Panc1 (cell line): ENCODE results near the gene IGFN1. TPM values are rescaled to one million over a fixed set of nuclear protein-coding genes. Genes with fewer than 3 reads are reported as not detected.
"Not testable (repeated sequence)": the region's sequence is repeated elsewhere in the genome, so short reads cannot be mapped to it uniquely, and the experiment has no call there.

Source experiments
- ATAC-seq: fragments of 200-7000 bp; cut with Tn5 transposase; 2 replicates; pipeline ENCODE4 v1.9.1; 2020; ENCODE audit warnings: mild to moderate bottlenecking, moderate library complexity
- BruUV-seq: library from RNA; stranded (reverse); fragments of 400-500 nt; replicated peaks from 2 replicates; lab custom pipeline; 2021; lab: Mats Ljungman, UMichigan
- CTCF ChIA-PET: fragments of 300-600 bp; sonication (Branson Sonifier 250); formaldehyde crosslinking; loops from one replicate; lab custom pipeline; 2022; ENCODE audit warnings: antibody characterized with exemption; lab: Charles Lee
- POLR2A ChIA-PET: fragments of 300-600 bp; sonication (Branson Sonifier 250); formaldehyde crosslinking; loops from one replicate; lab custom pipeline; 2022; ENCODE audit warnings: antibody characterized with exemption; lab: Charles Lee
- DNase-seq: peaks from one replicate; pipeline ENCODE4 v3.0.0-alpha.2; 2010; ENCODE audit warnings: low read depth, low spot score
- H3K27ac ChIP-seq: 2 replicates; pipeline ENCODE4 v1.5.1; 2011; ENCODE audit warnings: mild to moderate bottlenecking, low read length, inconsistent platforms
- H3K27me3 ChIP-seq: fragments of 200-500 bp; sonication (Bioruptor generic); 2 replicates; pipeline ENCODE4 v1.6.0; 2014; ENCODE audit warnings: low read length, inconsistent platforms; ENCODE audit not compliant: control insufficient read depth, insufficient read depth
- H3K36me3 ChIP-seq: fragments of 200-500 bp; sonication (Bioruptor generic); 2 replicates; pipeline ENCODE4 v1.5.1; 2014; ENCODE audit warnings: inconsistent platforms, mild to moderate bottlenecking, low read length, moderate library complexity; ENCODE audit not compliant: control insufficient read depth, insufficient read depth
- H3K4me1 ChIP-seq: 2 replicates; pipeline ENCODE4 v1.5.1; 2011; ENCODE audit warnings: inconsistent platforms, mild to moderate bottlenecking, low read length, moderate library complexity; ENCODE audit not compliant: control insufficient read depth, insufficient read depth
- H3K4me3 ChIP-seq, 2 experiments: 2 replicates each; pipeline ENCODE4 v1.5.1; 2011 to 2012; ENCODE audit warnings: low read depth in 2 of 2, low read length in 2 of 2, mild to moderate bottlenecking in 2 of 2, inconsistent platforms in 1 of 2, moderate library complexity in 1 of 2
- H3K9me3 ChIP-seq: fragments of 200-500 bp; sonication (Bioruptor generic); 2 replicates; pipeline ENCODE4 v1.5.1; 2014; ENCODE audit warnings: low read depth, mild to moderate bottlenecking, inconsistent platforms, low read length, moderate library complexity; ENCODE audit not compliant: control insufficient read depth, insufficient read depth
- CTCF ChIP-seq: fragments of 450-650 bp; IDR thresholded peaks from 2 replicates; pipeline ENCODE4 v1.5.1; 2017; ENCODE audit warnings: mild to moderate bottlenecking
- POLR2AphosphoS5 ChIP-seq: IDR thresholded peaks from 2 replicates; pipeline ENCODE4 v1.6.1; 2012; ENCODE audit warnings: mild to moderate bottlenecking, low read depth, low read length, moderate library complexity
- SIN3A ChIP-seq: IDR thresholded peaks from 2 replicates; pipeline ENCODE4 v1.6.1; 2012; ENCODE audit warnings: low read depth, mild to moderate bottlenecking, low read length, moderate library complexity, borderline replicate concordance; ENCODE audit not compliant: insufficient read depth
- TCF7L2 ChIP-seq: IDR thresholded peaks from 2 replicates; pipeline ENCODE4 v1.6.1; 2011; ENCODE audit warnings: mild to moderate bottlenecking, low read depth, low read length, inconsistent platforms
- in situ Hi-C: cut with HindIII; loops from 2 replicates; pipeline ENCODE4 v1.10.0; 2016; ENCODE audit warnings: low sequenced_read_pairs, low pct_unique_long_range_greater_than_20kb
- intact Hi-C: fragments of 100-400 bp; cut with micrococcal nuclease; formaldehyde crosslinking; loops from one replicate; pipeline ENCODE4 v1.10.0; 2022; ENCODE audit not compliant: unreplicated experiment
- total RNA-seq: library from RNA; stranded (reverse); gene quantifications from one replicate; pipeline ENCODE4 v1.2.1, GENCODE V29; 2021; ENCODE audit not compliant: unreplicated experiment
- TF ChIP-seq, protein P1 (sequence below), 2 experiments: IDR thresholded peaks; 2 replicates each; pipeline ENCODE4 v1.6.1; 2011 to 2012; ENCODE audit warnings: low read depth in 2 of 2, control low read depth in 1 of 2, low read length in 1 of 2, mild to moderate bottlenecking in 1 of 2, moderate library complexity in 1 of 2; ENCODE audit not compliant: insufficient read depth in 1 of 2

The IGFN1 gene
- total RNA-seq, 1 experiment from 2014 or later: not detected

DNA sequence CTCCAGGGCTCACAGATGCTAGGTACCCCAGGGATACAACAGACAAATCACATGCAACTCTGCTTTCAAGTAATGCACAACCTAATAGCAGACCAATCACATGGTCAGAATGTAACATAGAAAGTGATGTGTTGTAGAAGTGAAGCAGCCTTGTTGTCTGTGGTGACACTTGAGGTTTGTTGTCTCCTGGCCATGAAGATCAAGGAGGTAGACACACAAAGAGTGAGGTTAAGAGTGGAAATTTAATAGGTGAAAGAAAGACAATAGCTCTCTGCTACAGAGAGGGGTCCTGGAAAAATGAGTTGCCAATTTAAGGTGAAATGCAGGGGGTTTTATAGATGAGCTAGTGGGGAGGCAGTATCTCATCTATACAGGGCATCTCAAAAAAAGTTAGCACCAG, 33.8 kb upstream of the IGFN1 start:
- Histone ChIP-seq H3K9me3 (no peaks in the 10 kb centered on the region), H3K36me3 (no peaks in the 10 kb centered on the region), H3K27ac (no peak overlapping the region), H3K27me3 (no peaks in the 10 kb centered on the region; the same call in 1 of the 2 replicates), H3K4me1 (peaks cover 11% of the 10 kb centered on the region), H3K4me3 (no peak overlapping the region)
- no TSS peak for BruUV-seq
- DNase-seq: no peak
- ChIA-PET CTCF (no interaction called here), POLR2A (no interaction called here)
- ATAC-seq: no peak
- intact Hi-C loops: no loop called here
- no peak for TF ChIP-seq POLR2AphosphoS5
- in situ Hi-C loops: no loop called here

DNA sequence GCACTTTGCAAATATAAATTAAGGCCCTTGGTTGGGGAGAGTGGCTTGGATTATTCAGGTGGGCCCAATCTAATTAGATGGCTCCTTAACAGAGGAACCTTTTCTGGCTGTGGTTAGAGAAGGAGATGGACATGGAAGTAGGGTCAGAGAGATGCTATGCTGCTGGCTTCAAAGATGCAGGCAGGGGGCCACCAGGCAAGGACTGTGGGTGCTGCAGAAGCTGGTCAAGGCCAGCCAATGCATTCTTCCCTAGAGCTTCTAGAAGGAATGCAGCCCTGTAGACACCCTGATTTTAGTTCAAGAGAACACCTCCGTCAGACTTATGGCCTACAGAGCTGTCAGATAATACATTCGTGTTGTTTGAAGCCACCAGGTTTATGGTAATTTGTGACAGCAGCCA, 32.7 kb upstream of the IGFN1 start:
- no peak for DNase-seq
- in situ Hi-C loops (no loop called here), intact Hi-C loops (no loop called here)
- Histone ChIP-seq H3K27ac (no peak overlapping the region), H3K4me3 (no peak overlapping the region), H3K4me1 (peaks cover 11% of the 10 kb centered on the region), H3K9me3 (no peaks in the 10 kb centered on the region), H3K36me3 (no peaks in the 10 kb centered on the region), H3K27me3 (no peaks in the 10 kb centered on the region; the same call in 1 of the 2 replicates)
- TF ChIP-seq POLR2AphosphoS5 (no peak), CTCF (no peak), TCF7L2 (no peak), SIN3A (no peak)
- TF ChIP-seq, protein P1, sequence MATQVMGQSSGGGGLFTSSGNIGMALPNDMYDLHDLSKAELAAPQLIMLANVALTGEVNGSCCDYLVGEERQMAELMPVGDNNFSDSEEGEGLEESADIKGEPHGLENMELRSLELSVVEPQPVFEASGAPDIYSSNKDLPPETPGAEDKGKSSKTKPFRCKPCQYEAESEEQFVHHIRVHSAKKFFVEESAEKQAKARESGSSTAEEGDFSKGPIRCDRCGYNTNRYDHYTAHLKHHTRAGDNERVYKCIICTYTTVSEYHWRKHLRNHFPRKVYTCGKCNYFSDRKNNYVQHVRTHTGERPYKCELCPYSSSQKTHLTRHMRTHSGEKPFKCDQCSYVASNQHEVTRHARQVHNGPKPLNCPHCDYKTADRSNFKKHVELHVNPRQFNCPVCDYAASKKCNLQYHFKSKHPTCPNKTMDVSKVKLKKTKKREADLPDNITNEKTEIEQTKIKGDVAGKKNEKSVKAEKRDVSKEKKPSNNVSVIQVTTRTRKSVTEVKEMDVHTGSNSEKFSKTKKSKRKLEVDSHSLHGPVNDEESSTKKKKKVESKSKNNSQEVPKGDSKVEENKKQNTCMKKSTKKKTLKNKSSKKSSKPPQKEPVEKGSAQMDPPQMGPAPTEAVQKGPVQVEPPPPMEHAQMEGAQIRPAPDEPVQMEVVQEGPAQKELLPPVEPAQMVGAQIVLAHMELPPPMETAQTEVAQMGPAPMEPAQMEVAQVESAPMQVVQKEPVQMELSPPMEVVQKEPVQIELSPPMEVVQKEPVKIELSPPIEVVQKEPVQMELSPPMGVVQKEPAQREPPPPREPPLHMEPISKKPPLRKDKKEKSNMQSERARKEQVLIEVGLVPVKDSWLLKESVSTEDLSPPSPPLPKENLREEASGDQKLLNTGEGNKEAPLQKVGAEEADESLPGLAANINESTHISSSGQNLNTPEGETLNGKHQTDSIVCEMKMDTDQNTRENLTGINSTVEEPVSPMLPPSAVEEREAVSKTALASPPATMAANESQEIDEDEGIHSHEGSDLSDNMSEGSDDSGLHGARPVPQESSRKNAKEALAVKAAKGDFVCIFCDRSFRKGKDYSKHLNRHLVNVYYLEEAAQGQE (IDR thresholded peaks at IDR 0.05; ENCODE audit: insufficient read depth in 1 of 2, low read depth in 2 of 2, low read length in 1 of 2): no peak
- CTCF ChIA-PET: interaction anchor here (0.5 kb wide), 1 partner anchor 42 kb away, joined by 4 read pairs; no protein-coding TSS in a partner anchor
- ATAC-seq: no peak
- BruUV-seq: no TSS peak
- POLR2A ChIA-PET: no interaction called here

GRCh38 chr1:201163036-201163435, 27.6 kb upstream of the IGFN1 start:
- POLR2A ChIA-PET, CTCF ChIA-PET, H3K9me3 ChIP-seq: not testable (repeated sequence)

More at GRCh38 chr1:201163036-201163435, 27.6 kb upstream of the IGFN1 start:
- BruUV-seq, H3K27me3 ChIP-seq, intact Hi-C loops, H3K36me3 ChIP-seq, H3K27ac ChIP-seq, H3K4me1 ChIP-seq, DNase-seq, ATAC-seq, in situ Hi-C loops, H3K4me3 ChIP-seq: not testable (repeated sequence)
